Small intestine (tissue), 7 donors: ENCODE measurements around the gene CLDN20. TPM values are rescaled to one million over a fixed set of nuclear protein-coding genes. Genes with fewer than 3 reads are reported as not detected.

ENCODE experiments used
- DNase-seq, 2 donors: peaks; one replicate each; pipeline versions ENCODE4 v3.0.0 to v3.0.0-alpha.2; 2013
- FAIRE-seq: peaks from 2 replicates; lab custom pipeline; 2012; peaks lifted over from hg19 to GRCh38; lab: Jason Lieb, UNC
- H3K27ac ChIP-seq, 3 donors: one replicate each; pipeline ENCODE4 v1.5.1; 2013; ENCODE audit warnings: low read length in 2 of 3, mild to moderate bottlenecking in 2 of 3, control low read depth in 1 of 3, inconsistent platforms in 1 of 3, low read depth in 1 of 3, moderate library complexity in 1 of 3
- H3K27me3 ChIP-seq, 3 donors: one replicate each; pipeline ENCODE4 v1.6.1; 2013; ENCODE audit warnings: low read length in 3 of 3, inconsistent platforms in 1 of 3; ENCODE audit not compliant: control insufficient read depth in 3 of 3, insufficient read depth in 3 of 3
- H3K36me3 ChIP-seq, 3 donors: one replicate each; pipeline ENCODE4 v1.6.1; 2013; ENCODE audit warnings: low read length in 3 of 3, inconsistent platforms in 1 of 3, low read depth in 1 of 3, mild to moderate bottlenecking in 1 of 3, moderate library complexity in 1 of 3; ENCODE audit not compliant: control insufficient read depth in 3 of 3, insufficient read depth in 2 of 3
- H3K4me1 ChIP-seq, 3 donors: one replicate each; pipeline ENCODE4 v1.6.1; 2013; ENCODE audit warnings: low read length in 2 of 3, inconsistent platforms in 1 of 3, low read depth in 1 of 3, mild to moderate bottlenecking in 1 of 3, moderate library complexity in 1 of 3; ENCODE audit not compliant: control insufficient read depth in 3 of 3, insufficient read depth in 2 of 3
- H3K4me3 ChIP-seq, 3 donors: one replicate each; pipeline ENCODE4 v1.5.1; 2013; ENCODE audit warnings: low read length in 3 of 3, control low read depth in 1 of 3, inconsistent platforms in 1 of 3, low read depth in 1 of 3, mild to moderate bottlenecking in 1 of 3, moderate library complexity in 1 of 3
- H3K9me3 ChIP-seq, 2 donors: one replicate each; pipeline ENCODE4 v1.6.1; 2013; ENCODE audit warnings: low read depth in 1 of 2, low read length in 1 of 2; ENCODE audit not compliant: control insufficient read depth in 2 of 2, insufficient read depth in 1 of 2
- WGBS, 3 donors: extraction: QIAGEN DNeasy Blood & Tissue Kit; methylation state at CpG; one replicate each; pipeline ENCODE4 v1.1.7; 2013; 5-methylcytosine and 5-hydroxymethylcytosine counted together
- polyA plus RNA-seq, 4 donors: library from polyadenylated mRNA; stranded (reverse) in 3 of 4; unstranded in 1 of 4; fragments of 200-250 nt in 3 of 4; fragments of 120-200 nt in 1 of 4; gene quantifications; one replicate each; pipeline versions ENCODE4 v1.2.1 to v1.2.3, GENCODE V29; 2013
- donor health status: healthy with polysubstance abuse.
- donor health status: control.
- donor health status: control.
- donor health status: Bipolar disorder and iron deficiency.
- donor health status: healthy.

The CLDN20 gene
- polyA plus RNA-seq, 4 donors: 0.97 TPM; not detected in 3

GRCh38 chr6:155275808-155276480, 12.1 kb downstream of the CLDN20 start:
- no peaks in the 10 kb centered on the region for H3K4me1 ChIP-seq
- H3K36me3 ChIP-seq: peaks cover 2 to 14% (median 3%) of the 10 kb centered on the region in 3 donors
- WGBS, 3 donors: 75 to 93% (median 85%) methylated on average over 10 of the region's 10 CpGs
- FAIRE-seq (no peak), DNase-seq (no peak)
- no peak overlapping the region for H3K27ac ChIP-seq
- no peak overlapping the region for H3K4me3 ChIP-seq
- H3K27me3 ChIP-seq: no peaks in the 10 kb centered on the region
- H3K9me3 ChIP-seq: no peaks in the 10 kb centered on the region

- DNase-seq: no peak
- FAIRE-seq: no peak
- H3K27ac ChIP-seq: no peak overlapping the region
- no peaks in the 10 kb centered on the region for H3K27me3 ChIP-seq
- H3K4me1 ChIP-seq: no peaks in the 10 kb centered on the region
- H3K36me3 ChIP-seq: peaks cover 2 to 16% (median 3%) of the 10 kb centered on the region in 3 donors
- no peaks in the 10 kb centered on the region for H3K9me3 ChIP-seq
- no peak overlapping the region for H3K4me3 ChIP-seq
These were observed 12.8 kb downstream of the CLDN20 start for GRCh38 chr6:155276638-155277037.

GRCh38 chr6:155278319-155279049, 14.7 kb downstream of the CLDN20 start:
- Histone ChIP-seq H3K36me3 (peaks cover 2 to 19% (median 3%) of the 10 kb centered on the region in 3 donors), H3K9me3 (no peaks in the 10 kb centered on the region), H3K4me3 (no peak overlapping the region), H3K4me1 (no peaks in the 10 kb centered on the region), H3K27me3 (no peaks in the 10 kb centered on the region), H3K27ac (no peak overlapping the region)
- DNase-seq: no peak
- FAIRE-seq: no peak
- WGBS, 3 donors: 95 to 98% (median 95%) methylated on average over 5 of the region's 5 CpGs

GRCh38 chr6:155284775-155285174, 21.0 kb downstream of the CLDN20 start:
- Histone ChIP-seq H3K9me3 (no peaks in the 10 kb centered on the region), H3K27me3 (no peaks in the 10 kb centered on the region), H3K36me3 (peaks cover 4 to 23% (median 7%) of the 10 kb centered on the region in 3 donors), H3K27ac (no peak overlapping the region), H3K4me3 (no peak overlapping the region), H3K4me1 (no peaks in the 10 kb centered on the region)
- no peak for DNase-seq
- 85 to 98% (median 90%) methylated on average over 4 of the region's 4 CpGs for WGBS, 3 donors
- no peak for FAIRE-seq

GRCh38 chr6:155287762-155288161, 23.9 kb downstream of the CLDN20 start:
- Histone ChIP-seq H3K36me3 (peaks cover 9 to 30% (median 10%) of the 10 kb centered on the region in 3 donors), H3K4me1 (no peaks in the 10 kb centered on the region), H3K27ac (no peak overlapping the region), H3K4me3 (no peak overlapping the region), H3K9me3 (no peaks in the 10 kb centered on the region), H3K27me3 (no peaks in the 10 kb centered on the region)
- DNase-seq (no peak), FAIRE-seq (no peak)
- WGBS, 3 donors: 81 to 93% (median 88%) methylated on average over 2 of the region's 2 CpGs

GRCh38 chr6:155290491-155290890, 26.7 kb downstream of the CLDN20 start:
- Histone ChIP-seq H3K27me3 (no peaks in the 10 kb centered on the region), H3K27ac (no peak overlapping the region), H3K9me3 (no peaks in the 10 kb centered on the region), H3K4me1 (no peaks in the 10 kb centered on the region), H3K36me3 (peaks cover 9 to 26% (median 15%) of the 10 kb centered on the region in 3 donors), H3K4me3 (no peak overlapping the region)
- FAIRE-seq (no peak), DNase-seq (no peak)
- 97 to 98% (median 97%) methylated on average over 5 of the region's 5 CpGs for WGBS, 3 donors

GRCh38 chr6:155291291-155291690, 27.5 kb downstream of the CLDN20 start:
- Histone ChIP-seq H3K4me3 (no peak overlapping the region), H3K27ac (no peak overlapping the region), H3K27me3 (no peaks in the 10 kb centered on the region), H3K4me1 (no peaks in the 10 kb centered on the region), H3K36me3 (peaks cover 9 to 30% (median 17%) of the 10 kb centered on the region in 3 donors), H3K9me3 (no peaks in the 10 kb centered on the region)
- DNase-seq (no peak), FAIRE-seq (no peak)
- 81 to 89% (median 86%) methylated on average over 3 of the region's 3 CpGs for WGBS, 3 donors

GRCh38 chr6:155292711-155293110, 28.9 kb downstream of the CLDN20 start:
- DNase-seq (no peak), FAIRE-seq (no peak)
- H3K27ac ChIP-seq: no peak overlapping the region
- WGBS, 3 donors: 72 to 86% (median 77%) methylated on average over 5 of the region's 5 CpGs
- H3K27me3 ChIP-seq: no peaks in the 10 kb centered on the region
- no peaks in the 10 kb centered on the region for H3K4me1 ChIP-seq
- peaks cover 11 to 32% (median 18%) of the 10 kb centered on the region in 3 donors for H3K36me3 ChIP-seq
- no peak overlapping the region for H3K4me3 ChIP-seq
- H3K9me3 ChIP-seq: no peaks in the 10 kb centered on the region
